Activated T-cell treated with anti-CD3 and anti-CD28 coated beads for 24 hours (primary cell): ENCODE results near the gene ARHGAP26.
A peak's percentile ranks its signal among the peaks of the same experiment; 100 is the strongest.

Experiments used
- DNase-seq: peaks from one replicate; pipeline ENCODE4 v3.0.0-alpha.2; 2020; ENCODE audit warnings: low read depth

ARHGAP26 gene, protein sequence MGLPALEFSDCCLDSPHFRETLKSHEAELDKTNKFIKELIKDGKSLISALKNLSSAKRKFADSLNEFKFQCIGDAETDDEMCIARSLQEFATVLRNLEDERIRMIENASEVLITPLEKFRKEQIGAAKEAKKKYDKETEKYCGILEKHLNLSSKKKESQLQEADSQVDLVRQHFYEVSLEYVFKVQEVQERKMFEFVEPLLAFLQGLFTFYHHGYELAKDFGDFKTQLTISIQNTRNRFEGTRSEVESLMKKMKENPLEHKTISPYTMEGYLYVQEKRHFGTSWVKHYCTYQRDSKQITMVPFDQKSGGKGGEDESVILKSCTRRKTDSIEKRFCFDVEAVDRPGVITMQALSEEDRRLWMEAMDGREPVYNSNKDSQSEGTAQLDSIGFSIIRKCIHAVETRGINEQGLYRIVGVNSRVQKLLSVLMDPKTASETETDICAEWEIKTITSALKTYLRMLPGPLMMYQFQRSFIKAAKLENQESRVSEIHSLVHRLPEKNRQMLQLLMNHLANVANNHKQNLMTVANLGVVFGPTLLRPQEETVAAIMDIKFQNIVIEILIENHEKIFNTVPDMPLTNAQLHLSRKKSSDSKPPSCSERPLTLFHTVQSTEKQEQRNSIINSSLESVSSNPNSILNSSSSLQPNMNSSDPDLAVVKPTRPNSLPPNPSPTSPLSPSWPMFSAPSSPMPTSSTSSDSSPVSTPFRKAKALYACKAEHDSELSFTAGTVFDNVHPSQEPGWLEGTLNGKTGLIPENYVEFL

DNA sequence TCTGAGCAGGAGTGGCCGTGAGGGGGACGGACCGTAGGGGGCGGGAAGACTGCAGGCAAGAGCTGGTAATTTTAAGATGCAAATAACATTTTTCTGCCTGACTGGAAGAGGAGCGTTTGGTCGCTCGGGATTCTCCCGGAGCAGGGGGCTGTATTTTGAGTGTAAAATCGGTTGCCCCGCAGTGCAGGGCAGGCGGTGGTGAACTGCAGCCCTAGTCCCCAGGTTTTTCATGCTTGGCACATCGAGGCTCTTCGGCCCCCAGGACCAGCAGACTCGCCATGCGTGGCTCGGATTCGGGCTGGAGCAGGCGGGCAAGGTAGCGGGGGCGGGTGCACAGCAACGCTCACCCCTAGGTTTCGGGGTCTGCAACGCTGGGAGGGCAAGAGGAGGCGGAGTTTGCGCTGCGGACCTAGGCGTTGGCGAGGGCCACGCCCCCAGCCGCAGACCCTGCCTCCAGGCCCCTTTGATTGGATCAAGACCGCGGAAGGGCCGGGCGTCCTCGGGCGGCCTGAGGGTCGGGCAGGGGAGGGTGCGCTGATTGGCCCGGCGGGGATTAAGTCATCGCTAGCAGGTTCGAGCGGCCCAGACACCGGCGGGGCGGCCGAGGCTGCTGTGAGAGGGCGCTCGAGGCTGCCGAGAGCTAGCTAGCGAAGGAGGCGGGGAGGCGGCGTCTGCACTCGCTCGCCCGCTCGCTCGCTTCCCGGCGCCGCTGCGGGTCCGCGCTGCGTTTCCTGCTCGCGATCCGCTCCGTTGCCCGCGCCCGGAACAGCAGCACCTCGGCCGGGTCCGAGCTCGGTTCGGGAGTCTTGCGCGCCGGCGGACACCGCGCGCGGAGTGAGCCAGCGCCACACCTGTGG is at the start of gene ARHGAP26:
ARHGAP26 (plus strand) TSS at position 585 of the 857 bp plus-strand sequence. CDS start 385 bp downstream, outside the sequence.
- DNase-seq, result peak; percentile 90

DNA sequence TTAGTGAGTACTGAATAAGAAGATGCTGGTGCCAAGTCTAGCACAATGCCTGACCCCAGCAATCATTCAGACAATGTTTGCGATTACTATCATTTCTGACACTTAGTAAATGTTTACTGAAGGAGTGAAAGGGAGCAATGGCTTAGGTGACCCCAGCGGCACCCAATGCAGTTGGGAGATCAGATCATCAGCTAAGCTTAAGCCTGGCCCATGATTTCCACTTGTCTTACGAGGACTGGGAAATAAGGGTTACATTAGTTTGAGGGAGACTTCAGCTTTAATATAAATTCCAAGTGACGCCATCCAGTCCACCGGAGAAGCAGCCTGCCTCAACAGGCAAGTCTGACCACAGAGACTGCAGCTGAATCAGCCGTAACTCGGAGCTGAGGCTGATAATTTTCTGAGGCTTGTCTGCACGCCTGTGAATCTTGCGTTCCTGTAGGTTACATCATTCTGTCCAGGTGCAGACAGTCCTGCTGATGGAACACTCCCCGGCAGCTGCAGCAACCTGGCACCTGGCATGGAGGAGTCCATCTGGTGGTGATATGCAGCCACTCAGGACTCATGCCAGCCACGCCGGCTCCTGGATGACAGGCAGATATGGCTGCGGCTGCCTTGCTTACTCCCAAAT is 49.4 kb upstream of the ARHGAP26 start:
- no peak for DNase-seq

DNA sequence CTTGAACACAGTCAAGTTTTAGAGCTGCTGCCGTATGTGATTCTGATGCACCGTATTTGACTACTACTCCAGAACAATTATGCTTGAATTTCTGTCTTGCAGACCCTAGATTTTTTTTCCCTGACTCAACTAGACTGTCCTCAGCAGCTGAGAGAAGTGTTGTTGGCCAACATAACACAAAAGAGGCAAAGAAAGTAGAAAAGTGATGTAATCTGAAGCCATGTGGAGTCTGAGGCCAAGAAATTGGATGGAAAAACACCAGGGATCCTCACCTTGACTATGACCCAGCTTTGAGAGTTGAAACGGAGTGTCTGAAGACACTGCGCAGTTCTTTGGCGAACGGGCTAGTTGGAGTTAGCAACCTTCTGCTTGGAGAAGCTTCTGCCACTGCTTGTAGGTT is 48.0 kb upstream of the ARHGAP26 start:
- no peak for DNase-seq

DNA sequence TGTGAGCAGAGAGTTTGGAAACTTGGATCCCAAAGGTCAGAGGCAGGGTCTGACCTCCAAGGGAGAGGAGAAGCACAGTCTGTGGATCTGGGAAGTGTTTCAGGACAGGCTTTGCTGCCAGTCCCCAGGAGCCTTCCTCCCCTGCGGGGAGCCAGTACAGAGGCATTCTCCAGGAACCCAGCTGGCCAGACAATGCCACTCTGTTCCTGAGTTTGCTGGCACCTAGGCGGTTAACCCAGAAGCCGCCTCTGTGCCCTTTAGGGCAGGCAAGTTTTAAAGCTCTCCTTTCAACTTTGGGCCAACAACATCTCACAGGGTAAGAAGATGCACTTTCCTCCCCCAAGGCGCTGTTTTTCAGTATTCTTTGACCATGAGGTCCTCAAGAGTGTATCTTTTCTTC is 47.3 kb upstream of the ARHGAP26 start:
- no peak for DNase-seq

DNA sequence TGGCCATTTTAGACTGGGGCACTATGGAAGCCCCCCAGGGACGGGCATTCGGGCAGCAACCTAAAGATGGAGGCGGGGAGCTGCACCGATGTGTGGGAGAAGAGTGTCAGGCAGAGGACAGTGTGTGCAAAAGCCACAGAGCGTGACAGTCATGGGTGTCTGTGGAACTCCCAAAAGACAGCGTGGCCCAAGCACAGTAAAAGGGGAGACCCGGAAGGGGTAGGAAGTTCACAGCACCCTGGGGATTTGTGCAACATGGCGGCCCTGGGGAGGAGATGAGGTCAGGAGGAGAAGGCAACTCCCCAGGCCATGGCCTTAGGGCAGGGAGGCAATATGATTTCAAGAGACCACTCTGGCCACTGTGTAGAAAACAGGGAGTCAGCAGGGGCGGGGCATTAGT is 45.4 kb upstream of the ARHGAP26 start:
- DNase-seq, result no peak

DNA sequence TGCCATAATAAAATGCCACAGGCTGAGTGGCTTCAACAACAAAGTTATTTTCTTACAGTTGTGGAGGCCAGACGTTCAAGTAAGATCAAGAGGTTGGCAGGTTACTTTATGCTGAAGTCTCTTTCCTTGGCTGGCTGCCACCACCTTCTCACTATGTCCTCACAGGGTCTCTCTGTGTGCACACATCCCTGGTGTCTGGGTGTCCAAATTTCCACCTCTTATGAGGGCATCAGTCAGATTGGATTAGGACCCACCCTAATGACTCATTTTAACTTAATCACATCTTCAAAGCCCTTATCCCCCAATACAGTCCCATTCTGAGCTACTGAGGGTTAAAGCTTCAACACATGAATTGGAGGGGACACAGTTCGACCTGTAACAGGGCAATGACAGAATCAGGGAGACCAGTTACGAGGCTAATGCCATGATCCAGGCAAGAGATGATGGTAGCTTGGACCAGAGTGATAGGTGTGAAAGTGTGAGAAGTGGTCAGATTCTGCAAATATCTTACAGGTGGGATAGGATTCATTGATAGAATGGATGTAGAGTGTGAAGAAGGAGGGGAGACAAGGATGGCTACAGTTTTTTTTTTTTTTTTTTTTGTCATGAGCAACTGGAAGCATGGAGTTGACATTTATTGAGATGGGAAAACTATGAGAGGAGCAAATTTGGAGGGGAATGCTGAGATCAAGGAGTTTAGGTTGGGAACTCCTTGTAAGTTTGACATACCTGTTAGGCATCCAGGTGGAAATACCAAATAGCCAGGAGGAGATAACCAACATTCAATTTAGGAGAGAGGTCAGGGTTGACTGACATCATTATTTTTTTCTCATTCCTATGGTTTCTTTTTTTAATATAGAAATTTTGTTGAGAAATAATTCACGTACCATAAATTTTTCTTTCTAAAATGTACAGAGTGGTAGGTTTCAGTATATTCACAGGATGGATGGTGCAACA is 44.7 kb upstream of the ARHGAP26 start:
- DNase-seq, result no peak

DNA sequence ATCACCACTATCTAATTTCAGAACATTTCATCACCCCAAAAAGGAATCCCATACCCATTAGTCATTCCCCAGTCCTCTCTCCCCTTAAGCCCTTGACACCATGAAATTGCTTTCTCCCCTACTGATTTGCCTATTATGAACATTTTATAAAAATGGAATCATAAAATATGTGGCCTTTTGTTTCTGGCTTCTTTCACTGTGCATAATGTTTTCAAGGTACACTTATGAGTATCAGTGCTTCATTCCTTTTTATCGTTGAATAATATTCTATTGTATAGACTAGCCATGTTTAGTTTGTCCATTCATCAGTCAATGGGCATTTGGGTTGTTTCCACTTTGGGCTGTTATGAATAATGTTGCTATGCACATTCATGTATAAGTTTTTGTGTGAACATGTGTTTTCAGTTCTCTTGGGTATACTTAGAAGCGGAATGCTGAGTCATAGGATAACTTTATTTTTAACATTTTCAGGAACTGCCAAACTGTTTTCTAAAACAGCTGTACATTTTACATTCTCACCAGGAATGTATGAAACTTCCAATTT is 43.9 kb upstream of the ARHGAP26 start:
- no peak for DNase-seq

DNA sequence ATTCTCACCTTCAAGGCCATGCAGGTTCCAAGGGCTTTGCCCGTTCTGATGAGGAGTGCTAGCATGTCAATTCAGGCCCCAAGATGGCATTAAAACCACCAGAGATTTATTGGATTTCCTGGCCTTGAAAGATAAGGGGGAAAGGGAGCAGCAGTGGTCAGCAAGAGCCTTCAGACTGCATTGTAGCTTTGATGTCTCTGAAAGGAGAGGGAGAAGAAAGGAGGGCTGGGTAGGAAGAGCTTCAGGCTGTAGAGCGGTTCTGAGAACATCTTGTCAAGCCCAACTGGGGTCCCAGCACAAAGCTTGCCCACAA is 42.5 kb upstream of the ARHGAP26 start:
- DNase-seq, result no peak

DNA sequence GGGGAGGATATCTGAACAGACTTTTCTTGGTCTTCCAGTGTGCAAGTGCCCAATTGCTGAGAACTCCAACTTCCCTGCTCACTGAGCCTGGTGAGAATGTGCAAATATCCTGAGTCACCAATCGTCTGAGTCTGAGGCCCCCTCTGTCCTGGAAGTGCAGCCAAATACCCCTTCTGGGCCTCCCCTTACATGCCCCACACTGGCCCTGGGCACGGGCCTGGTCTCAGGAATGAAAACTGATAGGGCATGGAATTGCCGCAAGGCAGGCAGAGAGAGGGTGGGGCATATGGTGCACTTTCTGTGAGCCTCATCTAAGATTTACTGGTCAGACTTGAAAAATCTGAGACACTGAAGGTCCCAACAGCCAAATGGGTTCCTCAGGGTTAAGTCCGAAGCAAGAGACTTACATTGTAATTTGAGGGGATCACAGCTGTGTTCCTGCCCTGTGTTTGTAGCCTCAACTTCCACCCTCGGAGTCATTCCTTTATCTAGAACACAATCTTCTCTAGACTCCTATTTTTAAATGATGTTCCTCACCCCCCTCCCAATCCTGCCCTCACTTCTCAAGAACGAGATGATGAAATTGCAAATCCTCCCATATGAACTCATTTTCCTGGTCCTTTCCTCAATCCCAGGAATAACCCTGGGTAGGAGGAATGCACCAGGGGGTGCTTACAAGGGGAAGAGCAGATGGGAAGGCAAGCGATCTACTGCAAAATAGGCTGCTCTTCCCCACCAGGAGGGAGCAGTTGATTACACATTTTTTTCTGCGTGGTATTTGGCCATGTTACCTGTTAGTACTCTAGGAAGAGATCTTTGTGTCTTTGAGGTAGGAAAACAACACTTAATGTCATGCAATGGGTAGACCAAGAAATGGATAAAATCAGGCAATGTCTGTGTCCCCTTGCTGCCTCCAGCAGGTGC is 34.6 kb upstream of the ARHGAP26 start:
- DNase-seq, result no peak

DNA sequence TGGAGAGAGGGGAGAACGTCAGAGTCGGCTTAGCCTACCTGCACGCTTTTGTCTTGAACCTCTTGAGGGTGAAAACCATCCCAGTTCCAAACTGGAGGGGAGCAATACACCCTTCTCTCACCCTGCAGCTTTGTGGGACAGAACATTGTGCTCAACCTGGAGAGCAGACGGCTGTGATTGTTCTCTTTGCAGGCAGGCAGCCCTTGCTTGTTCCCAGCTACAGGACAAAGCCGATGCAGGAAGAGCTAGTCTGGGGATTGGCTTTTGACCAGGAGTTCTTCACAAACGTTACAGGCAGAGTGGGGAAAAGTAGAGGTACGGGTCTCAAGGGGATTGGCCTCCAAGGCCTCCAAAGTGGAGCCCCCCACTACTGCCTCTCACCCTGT is 33.9 kb upstream of the ARHGAP26 start:
- DNase-seq, result no peak

DNA sequence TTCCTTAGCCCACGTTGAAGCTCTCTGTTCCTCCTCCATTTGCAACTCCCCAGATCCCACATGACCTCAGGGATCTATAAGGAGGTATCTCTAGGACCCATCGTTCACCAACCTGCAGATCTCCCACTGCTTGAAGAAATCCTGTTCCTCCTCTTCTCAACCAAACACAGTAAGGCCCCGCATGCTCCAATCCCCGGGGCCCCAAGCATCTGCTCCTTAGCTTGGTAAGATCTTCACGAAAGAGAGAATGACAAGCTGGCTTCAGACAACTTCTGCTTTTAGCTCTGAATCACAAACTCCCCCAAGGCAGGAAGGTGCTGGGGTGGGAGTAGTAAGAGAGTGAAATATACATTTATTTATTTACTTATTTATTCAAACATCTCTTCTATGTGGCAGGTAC is 33.0 kb upstream of the ARHGAP26 start:
- no peak for DNase-seq

DNA sequence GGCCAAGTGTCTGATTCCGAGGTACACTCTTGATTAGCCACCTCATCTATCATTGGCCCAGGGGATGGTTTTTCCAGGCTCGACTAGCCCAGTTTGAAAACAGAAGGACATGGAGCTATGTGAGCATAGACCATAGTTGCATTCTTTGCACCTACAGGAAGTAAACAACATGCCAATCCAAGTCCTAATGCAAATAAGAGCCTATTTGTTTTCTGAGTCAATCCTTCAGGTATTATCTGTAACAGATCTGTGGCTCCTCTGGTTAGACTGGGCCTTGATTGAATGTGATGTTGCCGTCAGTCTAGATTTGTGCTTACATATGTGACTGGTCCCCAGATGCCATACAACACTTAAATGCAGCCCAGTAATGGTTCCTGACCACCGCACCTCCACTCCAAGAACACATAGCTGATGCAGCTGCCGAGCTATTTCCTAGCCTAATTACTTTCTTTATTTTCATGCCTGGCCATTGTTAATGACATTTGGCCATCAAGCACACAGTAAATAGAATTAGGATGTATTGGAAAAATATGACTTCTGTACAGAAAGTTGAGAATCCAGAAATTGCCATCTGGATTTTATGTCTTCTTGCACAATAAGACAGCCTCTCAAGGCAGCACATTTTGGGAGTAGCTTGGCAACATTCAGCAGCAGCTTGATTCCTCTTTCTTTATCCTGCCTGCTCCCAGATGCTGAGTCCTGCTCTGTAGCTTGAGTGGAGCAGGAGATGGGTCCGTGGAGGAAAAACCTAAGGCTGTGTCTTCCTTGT is 29.5 kb upstream of the ARHGAP26 start:
- no peak for DNase-seq

DNA sequence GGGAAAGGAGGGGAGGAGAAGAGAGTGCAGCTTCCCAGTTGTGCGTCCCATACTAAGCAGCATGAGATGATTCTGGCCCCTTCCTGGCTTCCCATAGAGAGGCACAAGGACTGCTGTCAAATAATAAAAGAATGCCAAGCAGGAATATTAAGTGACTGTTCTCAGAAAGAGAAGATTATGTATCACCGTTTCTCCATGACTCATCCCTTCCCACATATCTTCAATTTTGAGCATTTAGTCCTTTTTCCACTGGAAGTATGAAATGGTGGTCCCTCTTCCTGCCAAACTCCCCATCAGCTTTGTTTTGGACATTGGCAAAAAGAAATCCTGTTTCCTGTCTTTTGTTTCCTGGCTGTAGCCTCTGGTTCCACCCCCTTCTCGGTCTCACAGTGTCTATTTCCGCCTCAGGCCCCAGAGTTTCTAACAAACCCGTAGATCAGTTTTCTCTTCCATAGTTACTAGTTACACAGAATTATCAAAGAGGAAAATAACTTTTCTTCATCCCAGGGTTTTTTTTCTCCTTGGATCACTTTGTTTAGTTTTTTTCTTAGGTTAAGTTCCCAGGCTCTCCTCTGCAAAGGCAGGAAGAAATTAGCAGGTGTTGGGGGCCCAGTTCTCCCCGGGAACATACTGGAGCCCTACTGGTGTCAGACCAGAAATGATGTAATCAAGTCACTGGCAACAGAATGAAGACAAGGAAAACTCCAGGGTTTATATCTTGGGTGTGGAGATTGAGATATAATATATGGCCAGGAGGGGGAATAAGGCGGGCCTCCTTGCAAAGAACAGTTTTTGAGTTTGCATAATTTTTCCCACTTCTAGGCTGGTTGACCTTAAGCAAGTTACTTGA is 26.4 kb upstream of the ARHGAP26 start:
- DNase-seq, result no peak

DNA sequence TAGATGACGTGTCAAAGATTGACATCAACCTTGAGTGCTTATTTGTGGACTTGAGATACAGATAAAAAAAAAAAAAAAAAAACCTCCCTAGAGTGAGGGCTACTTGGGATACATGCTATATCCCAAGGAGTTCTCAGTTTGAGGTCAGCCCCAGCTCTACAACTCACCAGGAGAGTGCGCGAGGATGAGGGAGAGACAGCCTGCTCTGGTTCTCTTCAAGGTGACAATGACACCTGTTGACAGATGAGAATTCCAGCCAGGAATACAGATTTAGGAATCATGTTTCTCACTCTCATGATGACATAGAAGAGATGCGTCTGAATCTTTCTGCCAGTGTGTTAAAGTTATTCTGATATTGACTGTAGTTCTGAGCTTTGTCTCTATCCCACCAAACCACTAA is 24.9 kb upstream of the ARHGAP26 start:
- no peak for DNase-seq

DNA sequence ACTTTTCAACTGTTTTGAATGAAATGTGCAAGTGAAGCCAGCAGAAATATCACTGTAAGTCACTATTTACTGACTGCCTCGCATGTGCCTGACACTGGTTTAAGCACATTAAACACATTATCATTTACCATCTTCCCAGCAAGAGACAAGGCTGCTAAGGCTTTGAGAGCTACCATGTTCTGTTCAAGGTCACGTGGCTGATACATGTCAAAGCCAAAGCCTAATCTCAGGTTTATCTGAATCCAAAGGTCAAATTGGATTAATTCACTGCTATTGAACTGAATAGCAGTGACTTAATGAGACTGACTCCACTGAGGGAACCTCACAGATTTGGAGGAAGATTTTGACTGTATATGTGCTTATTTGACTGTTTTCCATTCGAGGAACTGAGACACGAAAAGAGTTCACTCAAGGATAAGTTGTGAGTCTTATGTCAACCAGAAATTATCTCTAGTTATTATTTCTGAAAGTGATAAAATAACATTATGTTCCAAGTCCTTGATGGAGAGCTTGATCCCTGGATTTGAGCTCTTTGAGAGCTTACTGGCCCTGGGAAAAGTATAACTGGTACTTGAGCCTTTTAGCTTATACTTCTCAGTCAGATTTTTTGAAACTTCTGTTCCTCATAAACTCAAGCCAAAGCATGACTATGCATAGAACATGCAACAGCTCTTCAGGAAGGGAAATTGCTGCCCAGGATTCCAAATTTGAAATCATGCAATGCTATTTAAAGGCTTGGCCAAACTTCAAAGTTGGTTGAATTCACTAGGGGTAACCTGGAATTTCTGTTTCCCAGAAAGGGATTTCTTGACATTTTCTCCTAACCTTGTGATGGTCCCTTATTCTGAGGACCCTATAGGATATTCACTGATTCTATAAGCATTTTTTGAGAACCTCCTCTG is 23.4 kb upstream of the ARHGAP26 start:
- no peak for DNase-seq

DNA sequence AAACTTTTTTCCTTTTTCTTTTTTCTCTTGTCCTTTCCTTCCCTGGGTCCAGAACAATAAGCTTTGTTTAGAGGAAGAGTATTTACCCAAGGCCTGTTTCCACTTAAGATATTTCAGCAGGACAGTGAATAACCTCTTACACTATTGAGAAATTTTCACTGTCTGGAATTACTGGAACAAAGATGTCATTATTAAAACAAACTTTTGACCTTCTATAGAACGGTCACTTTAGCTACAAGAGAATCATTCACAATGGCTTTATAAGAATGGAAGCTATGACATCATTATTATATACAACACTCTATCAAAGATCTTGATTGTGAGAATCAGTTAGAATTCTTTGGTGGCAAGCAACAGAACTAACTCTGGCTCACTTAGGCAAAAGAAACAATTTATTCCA is 22.0 kb upstream of the ARHGAP26 start:
- no peak for DNase-seq
